Epithelial cell of esophagus (primary cell): ENCODE results near the gene CCDC34.

Experiments used
- DNase-seq: peaks from one replicate; pipeline ENCODE4 v3.0.0; 2010; ENCODE audit warnings: low read depth
- H3K4me3 ChIP-seq: 2 replicates; pipeline ENCODE4 v1.5.1; 2011; ENCODE audit warnings: mild to moderate bottlenecking, low read length, control low read depth
- TF ChIP-seq, protein P1 (sequence below): IDR thresholded peaks from 2 replicates; pipeline ENCODE4 v1.5.1; 2011; ENCODE audit warnings: low read depth, mild to moderate bottlenecking, low read length, control low read depth, inconsistent platforms; ENCODE audit not compliant: insufficient read depth; ENCODE audit errors: missing control alignments

Gene CCDC34

GRCh38 chr11:27367881-27368280, 4.9 kb upstream of the CCDC34 start:
- H3K4me3 ChIP-seq, result no peak overlapping the region
- TF ChIP-seq, protein P1, sequence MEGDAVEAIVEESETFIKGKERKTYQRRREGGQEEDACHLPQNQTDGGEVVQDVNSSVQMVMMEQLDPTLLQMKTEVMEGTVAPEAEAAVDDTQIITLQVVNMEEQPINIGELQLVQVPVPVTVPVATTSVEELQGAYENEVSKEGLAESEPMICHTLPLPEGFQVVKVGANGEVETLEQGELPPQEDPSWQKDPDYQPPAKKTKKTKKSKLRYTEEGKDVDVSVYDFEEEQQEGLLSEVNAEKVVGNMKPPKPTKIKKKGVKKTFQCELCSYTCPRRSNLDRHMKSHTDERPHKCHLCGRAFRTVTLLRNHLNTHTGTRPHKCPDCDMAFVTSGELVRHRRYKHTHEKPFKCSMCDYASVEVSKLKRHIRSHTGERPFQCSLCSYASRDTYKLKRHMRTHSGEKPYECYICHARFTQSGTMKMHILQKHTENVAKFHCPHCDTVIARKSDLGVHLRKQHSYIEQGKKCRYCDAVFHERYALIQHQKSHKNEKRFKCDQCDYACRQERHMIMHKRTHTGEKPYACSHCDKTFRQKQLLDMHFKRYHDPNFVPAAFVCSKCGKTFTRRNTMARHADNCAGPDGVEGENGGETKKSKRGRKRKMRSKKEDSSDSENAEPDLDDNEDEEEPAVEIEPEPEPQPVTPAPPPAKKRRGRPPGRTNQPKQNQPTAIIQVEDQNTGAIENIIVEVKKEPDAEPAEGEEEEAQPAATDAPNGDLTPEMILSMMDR, result no peak
- DNase-seq, result no peak

- peak; percentile 5 for DNase-seq
- TF ChIP-seq, protein P1, result no peak
- H3K4me3 ChIP-seq, result peak overlapping the region; percentile 71
These were observed 632 bp upstream of the CCDC34 start for GRCh38 chr11:27363576-27364117.

- H3K4me3 ChIP-seq, result peak overlapping the region; percentile 71
- TF ChIP-seq, protein P1, result no peak
- DNase-seq, result no peak
These were observed 1.2 kb downstream of the CCDC34 start for GRCh38 chr11:27361649-27362431.

GRCh38 chr11:27358296-27358695, 4.7 kb downstream of the CCDC34 start:
- TF ChIP-seq, protein P1, result no peak
- DNase-seq, result peak; percentile 65
- no peak overlapping the region for H3K4me3 ChIP-seq

GRCh38 chr11:27357250-27357649, 5.8 kb downstream of the CCDC34 start:
- no peak for DNase-seq
- no peak overlapping the region for H3K4me3 ChIP-seq
- TF ChIP-seq, protein P1, result no peak

GRCh38 chr11:27356624-27357222, 6.3 kb downstream of the CCDC34 start:
- no peak overlapping the region for H3K4me3 ChIP-seq
- TF ChIP-seq, protein P1, result no peak
- no peak for DNase-seq
